GM12801 (cell line): ENCODE measurements around the gene MBD2.

ENCODE experiments used
- CTCF ChIP-seq: IDR thresholded peaks from one replicate; pipeline ENCODE4 v1.5.1; 2011; ENCODE audit warnings: control low read depth; ENCODE audit not compliant: insufficient read length; ENCODE audit errors: extremely low read depth

The MBD2 gene

DNA sequence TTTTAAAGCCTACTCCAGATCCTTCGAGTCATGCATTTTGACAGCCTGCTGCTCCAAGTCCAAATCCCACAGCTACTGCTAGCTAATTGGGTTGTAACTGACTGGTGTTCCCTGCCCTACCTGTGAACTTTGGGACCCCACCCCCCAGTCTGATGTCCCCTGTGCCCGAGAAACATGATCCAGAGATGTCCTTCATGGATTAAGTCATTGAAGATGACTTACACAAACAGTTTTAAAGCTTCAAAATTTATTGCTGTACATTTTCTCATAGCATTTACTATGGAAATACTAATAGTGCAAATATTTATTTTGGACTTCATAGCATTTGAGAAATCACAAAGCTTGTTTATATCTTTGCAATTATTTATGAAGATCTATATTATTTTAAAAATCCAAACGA, 73.1 kb downstream of the MBD2 start:
- no peak for TF ChIP-seq CTCF

DNA sequence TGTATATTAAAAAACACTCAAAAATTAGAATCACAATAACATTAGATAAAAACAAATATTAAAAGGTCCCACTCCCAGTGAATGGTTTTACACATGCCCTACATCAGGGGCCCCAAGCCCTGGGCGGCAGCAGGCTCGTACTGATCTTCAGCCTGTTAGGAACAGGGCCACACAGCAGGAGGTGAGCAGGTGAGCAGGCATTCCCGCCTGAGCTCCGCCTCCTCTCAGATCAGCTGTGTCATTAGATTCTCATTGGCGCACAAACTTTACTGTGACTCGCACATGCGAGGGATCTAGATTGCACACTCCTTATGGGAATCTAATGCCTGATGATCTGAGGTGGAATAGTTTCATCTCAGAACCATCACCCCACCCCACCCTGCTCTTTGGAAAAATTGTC, 74.2 kb downstream of the MBD2 start:
- TF ChIP-seq CTCF = no peak

- TF ChIP-seq CTCF = no peak
Observed at GRCh38 chr18:54149078-54149697, 75.3 kb downstream of the MBD2 start.

- no peak for TF ChIP-seq CTCF
Observed at GRCh38 chr18:54148678-54149077, 75.8 kb downstream of the MBD2 start.

- TF ChIP-seq CTCF = no peak
Observed at GRCh38 chr18:54148151-54148550, 76.3 kb downstream of the MBD2 start.

DNA sequence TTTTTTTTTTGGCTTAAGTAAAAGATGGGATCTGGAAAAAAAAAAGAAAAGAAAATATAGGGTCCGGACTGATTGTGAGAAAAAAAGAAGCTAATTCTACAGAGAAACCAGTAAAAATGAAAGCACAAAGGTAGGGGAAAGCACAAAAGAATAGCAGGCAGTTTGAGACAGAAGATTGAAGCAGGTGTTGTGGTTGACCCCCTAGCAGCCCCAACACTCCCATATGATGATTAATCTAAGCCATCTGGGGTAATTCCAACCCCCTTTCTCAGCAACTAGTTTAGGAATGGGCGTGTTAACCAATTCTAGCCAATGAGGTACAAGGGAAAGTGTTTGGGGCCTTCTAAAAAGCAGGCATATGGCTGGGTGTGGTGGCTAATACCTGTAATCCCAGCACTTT, 77.0 kb downstream of the MBD2 start:
- no peak for TF ChIP-seq CTCF

GRCh38 chr18:54141041-54141608, 83.3 kb downstream of the MBD2 start:
- TF ChIP-seq CTCF = no peak
